ENCODE data around the gene TRAPPC14. TPM values are rescaled to one million over a fixed set of nuclear protein-coding genes. Genes with fewer than 3 reads are reported as not detected.
A peak's percentile ranks its signal among the peaks of the same experiment; 100 is the strongest.
"Not testable (repeated sequence)": the region's sequence is repeated elsewhere in the genome, so short reads cannot be mapped to it uniquely, and the experiment has no call there.

TRAPPC14 gene, protein sequence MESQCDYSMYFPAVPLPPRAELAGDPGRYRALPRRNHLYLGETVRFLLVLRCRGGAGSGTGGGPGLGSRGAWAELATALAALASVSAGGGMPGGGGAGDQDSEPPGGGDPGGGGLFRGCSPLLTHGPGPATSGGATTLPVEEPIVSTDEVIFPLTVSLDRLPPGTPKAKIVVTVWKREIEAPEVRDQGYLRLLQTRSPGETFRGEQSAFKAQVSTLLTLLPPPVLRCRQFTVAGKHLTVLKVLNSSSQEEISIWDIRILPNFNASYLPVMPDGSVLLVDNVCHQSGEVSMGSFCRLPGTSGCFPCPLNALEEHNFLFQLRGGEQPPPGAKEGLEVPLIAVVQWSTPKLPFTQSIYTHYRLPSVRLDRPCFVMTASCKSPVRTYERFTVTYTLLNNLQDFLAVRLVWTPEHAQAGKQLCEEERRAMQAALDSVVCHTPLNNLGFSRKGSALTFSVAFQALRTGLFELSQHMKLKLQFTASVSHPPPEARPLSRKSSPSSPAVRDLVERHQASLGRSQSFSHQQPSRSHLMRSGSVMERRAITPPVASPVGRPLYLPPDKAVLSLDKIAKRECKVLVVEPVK
- 2.2 and 2.3 TPM in 2 replicates for total RNA-seq (2014; rRNA removed; shearing (Covaris generic); ENCODE audit: low replicate concordance)

DNA sequence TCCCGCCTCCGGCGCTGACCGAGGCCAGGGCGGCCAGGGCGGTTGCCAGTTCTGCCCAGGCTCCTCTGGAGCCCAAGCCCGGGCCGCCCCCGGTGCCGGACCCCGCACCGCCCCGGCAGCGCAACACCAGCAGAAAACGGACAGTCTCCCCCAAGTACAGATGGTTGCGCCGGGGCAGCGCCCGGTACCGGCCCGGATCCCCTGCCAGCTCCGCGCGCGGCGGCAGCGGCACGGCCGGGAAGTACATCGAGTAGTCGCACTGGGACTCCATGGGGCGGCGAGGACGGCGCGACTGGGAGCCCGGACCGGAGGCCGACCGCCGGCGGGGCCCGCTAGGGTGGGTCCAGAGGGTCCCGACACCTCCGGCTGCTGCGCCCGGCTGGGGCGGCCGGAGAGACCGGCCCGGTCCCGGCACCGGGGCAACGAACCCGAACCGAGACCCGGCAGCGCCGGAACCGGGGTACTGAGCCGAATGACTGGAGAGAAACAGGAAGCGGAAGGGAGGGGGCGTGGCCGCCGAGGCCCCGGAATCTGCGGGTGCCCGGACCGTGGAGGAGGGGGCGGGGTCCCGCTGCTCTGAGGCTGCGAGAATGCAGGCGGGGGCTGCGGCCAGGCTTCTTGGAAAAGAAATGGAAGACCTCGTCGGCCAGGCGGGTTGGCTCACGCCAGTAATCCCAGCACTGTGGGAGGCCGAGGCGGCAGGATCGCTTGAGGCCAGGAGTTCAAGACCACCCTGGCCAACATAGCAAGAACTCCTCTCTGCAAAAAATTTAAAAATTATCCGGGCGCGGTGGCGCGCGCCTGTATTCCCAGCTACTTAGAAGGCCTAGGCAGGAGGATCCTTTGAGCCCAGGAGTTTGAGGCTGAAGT, at the start of gene TRAPPC14:
TRAPPC14 (minus strand) TSS at position 495 of the 870 bp plus-strand sequence; CDS start at position 271, 224 bp downstream.
- in situ Hi-C loops (cut with HindIII; ENCODE audit: low pct_unique_long_range_greater_than_20kb, low sequenced_read_pairs) = no loop called here
- DNase-seq (ENCODE audit: low read depth) = peak; percentile 83

- in situ Hi-C loops (cut with HindIII; ENCODE audit: low pct_unique_long_range_greater_than_20kb, low sequenced_read_pairs) = no loop called here
- DNase-seq (ENCODE audit: low read depth) = no peak
Measured at GRCh38 chr7:100204454-100204853, 45.9 kb upstream of the TRAPPC14 start.

- no peak for DNase-seq (ENCODE audit: low read depth)
- in situ Hi-C loops (cut with HindIII; ENCODE audit: low pct_unique_long_range_greater_than_20kb, low sequenced_read_pairs) = no loop called here
Measured at GRCh38 chr7:100200693-100201092, 42.2 kb upstream of the TRAPPC14 start.

DNA sequence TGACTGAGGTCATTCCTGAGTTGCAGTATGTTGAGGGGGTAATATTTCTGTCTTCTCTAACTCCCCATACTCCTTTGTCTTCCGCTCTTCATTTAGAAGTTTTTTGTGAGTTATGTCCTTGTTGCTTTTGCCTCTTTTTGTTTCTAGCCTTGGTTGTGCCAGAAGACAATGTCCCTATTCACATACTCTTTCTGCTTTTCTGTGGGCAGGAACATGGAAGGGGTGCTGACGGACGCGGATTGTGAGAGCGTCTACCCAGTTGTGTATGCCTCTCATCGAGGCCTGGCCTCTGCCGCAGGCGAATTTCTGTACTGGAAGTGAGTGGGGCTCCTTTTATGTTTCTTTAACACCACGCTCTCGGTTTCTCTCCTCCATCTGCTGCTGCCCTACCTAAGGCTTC, 39.7 kb upstream of the TRAPPC14 start:
- in situ Hi-C loops (cut with HindIII; ENCODE audit: low pct_unique_long_range_greater_than_20kb, low sequenced_read_pairs) = no loop called here
- no peak for DNase-seq (ENCODE audit: low read depth)

- DNase-seq (ENCODE audit: low read depth); in situ Hi-C loops (cut with HindIII; ENCODE audit: low pct_unique_long_range_greater_than_20kb, low sequenced_read_pairs): not testable (repeated sequence)
Measured at GRCh38 chr7:100195901-100196322, 37.4 kb upstream of the TRAPPC14 start.

DNA sequence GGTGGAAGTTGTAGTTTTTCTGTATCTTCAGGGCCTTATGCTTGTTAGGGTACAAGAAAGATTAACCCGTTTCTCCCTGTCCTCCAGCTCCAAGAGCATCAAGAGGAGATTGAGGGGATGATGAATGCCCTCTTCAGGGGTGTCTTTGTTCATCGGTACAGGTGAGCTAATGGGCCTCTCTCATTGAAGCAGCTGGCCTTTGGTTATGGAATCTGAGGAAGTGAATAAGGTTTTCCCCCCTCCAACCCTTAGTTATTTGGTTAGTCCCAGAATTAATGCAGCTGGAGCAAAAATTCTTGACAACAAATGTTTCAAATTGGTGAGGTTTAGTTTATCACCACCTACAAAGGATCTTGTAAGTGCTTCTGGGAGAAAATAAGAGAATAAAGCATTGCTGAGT, 36.7 kb upstream of the TRAPPC14 start:
- DNase-seq (ENCODE audit: low read depth) = no peak
- in situ Hi-C loops (cut with HindIII; ENCODE audit: low pct_unique_long_range_greater_than_20kb, low sequenced_read_pairs) = no loop called here

DNA sequence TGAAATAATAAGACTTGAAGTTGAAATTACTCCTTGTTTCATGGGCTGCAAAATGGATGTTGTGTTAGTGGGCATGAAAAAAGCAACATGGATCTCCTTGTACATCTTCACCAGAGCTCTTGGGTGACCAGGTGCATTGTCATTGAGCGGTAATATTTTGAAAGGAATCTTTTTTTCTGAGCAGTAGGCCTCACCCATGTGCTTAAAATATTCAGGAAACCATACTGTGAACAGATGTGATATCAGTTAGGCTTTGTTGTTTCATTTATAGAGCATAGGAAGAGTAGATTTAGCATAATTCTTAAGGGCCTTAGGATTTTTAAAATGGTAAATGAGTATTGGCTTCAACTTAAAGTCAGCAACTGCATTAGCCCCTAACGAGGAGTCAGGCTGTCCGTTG, 34.4 kb upstream of the TRAPPC14 start:
- in situ Hi-C loops (cut with HindIII; ENCODE audit: low pct_unique_long_range_greater_than_20kb, low sequenced_read_pairs) = no loop called here
- no peak for DNase-seq (ENCODE audit: low read depth)

- in situ Hi-C loops (cut with HindIII; ENCODE audit: low pct_unique_long_range_greater_than_20kb, low sequenced_read_pairs); DNase-seq (ENCODE audit: low read depth): not testable (repeated sequence)
Measured at GRCh38 chr7:100192281-100192862, 33.8 kb upstream of the TRAPPC14 start.

- no peak for DNase-seq (ENCODE audit: low read depth)
- in situ Hi-C loops (cut with HindIII; ENCODE audit: low pct_unique_long_range_greater_than_20kb, low sequenced_read_pairs) = no loop called here
Measured at GRCh38 chr7:100191775-100192174, 33.3 kb upstream of the TRAPPC14 start.

DNA sequence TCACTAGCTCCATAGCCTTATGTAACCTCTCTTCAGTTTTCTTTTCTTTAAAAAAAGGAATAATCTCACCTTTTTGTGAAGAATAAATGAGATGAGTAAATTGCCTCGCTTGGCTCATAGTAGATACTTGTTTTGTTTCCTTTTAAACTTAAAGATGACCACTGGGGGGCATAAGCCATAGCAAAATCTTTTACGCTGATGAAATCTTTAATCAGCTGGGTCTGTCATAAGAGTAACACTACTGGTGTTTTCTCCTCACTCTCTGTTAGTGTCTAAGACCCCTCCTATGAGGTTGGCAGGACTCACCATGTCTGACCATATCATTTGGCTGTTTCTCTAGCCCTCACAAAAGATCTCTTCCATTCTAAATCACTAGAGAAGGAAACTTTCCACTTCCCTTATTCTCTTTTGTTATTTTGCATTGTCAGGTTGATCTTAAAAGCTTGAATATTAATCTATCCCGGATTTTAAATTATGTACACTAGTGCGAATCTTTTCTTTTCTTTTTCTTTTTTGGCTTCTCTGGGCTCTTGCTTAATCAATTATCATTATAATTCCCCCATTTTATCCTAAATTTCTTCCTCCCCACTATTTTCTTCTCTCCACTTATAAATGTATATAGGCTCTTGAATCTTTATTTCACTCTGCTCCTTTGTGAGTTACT, 31.7 kb upstream of the TRAPPC14 start:
- in situ Hi-C loops (cut with HindIII; ENCODE audit: low pct_unique_long_range_greater_than_20kb, low sequenced_read_pairs) = no loop called here
- no peak for DNase-seq (ENCODE audit: low read depth)

- no peak for DNase-seq (ENCODE audit: low read depth)
- in situ Hi-C loops (cut with HindIII; ENCODE audit: low pct_unique_long_range_greater_than_20kb, low sequenced_read_pairs) = no loop called here
Measured at GRCh38 chr7:100189061-100189460, 30.5 kb upstream of the TRAPPC14 start.

- in situ Hi-C loops (cut with HindIII; ENCODE audit: low pct_unique_long_range_greater_than_20kb, low sequenced_read_pairs) = no loop called here
- DNase-seq (ENCODE audit: low read depth) = no peak
Measured at GRCh38 chr7:100185726-100186125, 27.2 kb upstream of the TRAPPC14 start.

- in situ Hi-C loops (cut with HindIII; ENCODE audit: low pct_unique_long_range_greater_than_20kb, low sequenced_read_pairs) = not testable (repeated sequence)
Measured at GRCh38 chr7:100183090-100183489, 24.6 kb upstream of the TRAPPC14 start.

DNA sequence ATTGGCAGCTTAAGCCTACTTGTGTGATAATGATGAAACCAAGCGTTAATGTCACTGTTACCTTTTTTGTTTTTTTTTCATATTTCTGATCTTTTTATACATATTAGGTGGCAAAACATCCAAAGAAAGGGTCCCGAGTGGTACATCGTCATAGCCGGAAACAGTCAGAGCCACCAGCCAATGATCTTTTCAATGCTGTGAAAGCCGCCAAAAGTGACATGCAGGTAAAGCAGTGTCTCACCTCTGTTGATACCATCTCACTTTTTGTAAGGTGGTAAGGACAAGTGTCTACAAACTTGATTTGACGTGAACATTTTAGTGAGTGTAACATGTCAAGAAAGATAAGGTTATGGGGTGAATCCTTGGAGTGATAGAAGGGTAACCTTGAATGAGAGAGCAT, 24.1 kb upstream of the TRAPPC14 start:
- DNase-seq (ENCODE audit: low read depth); in situ Hi-C loops (cut with HindIII; ENCODE audit: low pct_unique_long_range_greater_than_20kb, low sequenced_read_pairs): not testable (repeated sequence)

More at GRCh38 chr7:100183090-100183489, 24.6 kb upstream of the TRAPPC14 start:
- DNase-seq (ENCODE audit: low read depth) = not testable (repeated sequence)

GRCh38 chr7:100180084-100180483, 21.6 kb upstream of the TRAPPC14 start:
- DNase-seq (ENCODE audit: low read depth); in situ Hi-C loops (cut with HindIII; ENCODE audit: low pct_unique_long_range_greater_than_20kb, low sequenced_read_pairs): not testable (repeated sequence)

GRCh38 chr7:100177045-100178001, 18.8 kb upstream of the TRAPPC14 start, which contains the start of the genes GPC2 and STAG3:
TSS of gene GPC2 (minus strand) at chr7:100177381. CDS start at chr7:100177199, 182 bp downstream.
TSS of gene STAG3 (plus strand) at chr7:100177918. CDS start at chr7:100180557, 2,639 bp downstream.
- peak; percentile 94 for DNase-seq (ENCODE audit: low read depth)
- in situ Hi-C loops (cut with HindIII; ENCODE audit: low pct_unique_long_range_greater_than_20kb, low sequenced_read_pairs) = no loop called here

All from Caki2 (cell line).